Nephron progenitor cell (in vitro differentiated cells): ENCODE data around the gene PAGR1.

ENCODE experiments used
- DNase-seq: peaks from one replicate; pipeline ENCODE4 v3.0.0; 2021
- H3K27ac Mint-ChIP-seq: 2 replicates; pipeline ENCODE4 v1.8.0; 2021; ENCODE audit warnings: mild to moderate bottlenecking, moderate library complexity, mixed read lengths
- H3K27me3 Mint-ChIP-seq: 2 replicates; pipeline ENCODE4 v1.8.0; 2021; ENCODE audit warnings: mild to moderate bottlenecking, low read depth, mixed read lengths; ENCODE audit not compliant: poor library complexity
- H3K36me3 Mint-ChIP-seq: 2 replicates; pipeline ENCODE4 v1.8.0; 2021; ENCODE audit warnings: low read depth, mixed read lengths
- H3K4me1 Mint-ChIP-seq: 2 replicates; pipeline ENCODE4 v1.8.0; 2021; ENCODE audit warnings: mixed read lengths
- H3K4me3 Mint-ChIP-seq: 2 replicates; pipeline ENCODE4 v1.8.0; 2021; ENCODE audit warnings: mild to moderate bottlenecking, moderate library complexity, mixed read lengths
- H3K9me3 Mint-ChIP-seq: 2 replicates; pipeline ENCODE4 v1.8.0; 2021; ENCODE audit warnings: mild to moderate bottlenecking, moderate library complexity, mixed read lengths
- CTCF ChIP-seq: fragments of 200-600 bp; sonication (generic); IDR thresholded peaks from 2 replicates; pipeline ENCODE4 v1.5.0; 2021; ENCODE audit warnings: antibody characterized with exemption

Gene PAGR1

GRCh38 chr16:29809031-29809747 is 6.8 kb upstream of the PAGR1 start:
- Mint-ChIP-seq H3K4me3 (peak overlapping the region; percentile 89), H3K4me1 (peaks cover 70% of the 10 kb centered on the region), H3K27me3 (peaks cover 3% of the 10 kb centered on the region), H3K9me3 (no peaks in the 10 kb centered on the region), H3K27ac (peak overlapping the region; percentile 48), H3K36me3 (peaks cover 5% of the 10 kb centered on the region)
- no peak for DNase-seq
- no peak for TF ChIP-seq CTCF

- H3K36me3 Mint-ChIP-seq, result peaks cover 5% of the 10 kb centered on the region
These were observed 5.9 kb upstream of the PAGR1 start for GRCh38 chr16:29809850-29810698.

GRCh38 chr16:29810699-29811169 is 5.2 kb upstream of the PAGR1 start:
- peak; percentile 26 for DNase-seq
- Mint-ChIP-seq H3K4me1 (peaks cover 75% of the 10 kb centered on the region), H3K27me3 (no peaks in the 10 kb centered on the region), H3K27ac (peak overlapping the region; percentile 99), H3K4me3 (peak overlapping the region; percentile 93), H3K36me3 (peaks cover 5% of the 10 kb centered on the region), H3K9me3 (no peaks in the 10 kb centered on the region)
- TF ChIP-seq CTCF, result no peak

More at GRCh38 chr16:29809850-29810698, 5.9 kb upstream of the PAGR1 start:
- peak overlapping the region; percentile 93 for H3K4me3 Mint-ChIP-seq
- H3K27ac Mint-ChIP-seq, result peak overlapping the region; percentile 99
- peaks cover 72% of the 10 kb centered on the region for H3K4me1 Mint-ChIP-seq
- DNase-seq, result peak; percentile 50
- no peak for TF ChIP-seq CTCF
- peaks cover 2% of the 10 kb centered on the region for H3K27me3 Mint-ChIP-seq
- H3K9me3 Mint-ChIP-seq, result no peaks in the 10 kb centered on the region

- H3K36me3 Mint-ChIP-seq, result peaks cover 5% of the 10 kb centered on the region
- peak overlapping the region; percentile 93 for H3K4me3 Mint-ChIP-seq
- TF ChIP-seq CTCF, result no peak
- H3K27ac Mint-ChIP-seq, result peak overlapping the region; percentile 99
- peaks cover 80% of the 10 kb centered on the region for H3K4me1 Mint-ChIP-seq
- DNase-seq, result peak; percentile 94
- H3K27me3 Mint-ChIP-seq, result no peaks in the 10 kb centered on the region
- H3K9me3 Mint-ChIP-seq, result no peaks in the 10 kb centered on the region
These were observed 4.6 kb upstream of the PAGR1 start for GRCh38 chr16:29811170-29811895.

GRCh38 chr16:29811896-29812665 is 3.9 kb upstream of the PAGR1 start, which contains the start of gene PRRT2:
Gene PRRT2, plus strand, starts transcription at chr16:29812193. Its CDS starts 862 bp downstream, at chr16:29813055.
- Mint-ChIP-seq H3K36me3 (peaks cover 5% of the 10 kb centered on the region), H3K27me3 (no peaks in the 10 kb centered on the region), H3K27ac (peak within 1 kb of the TSS; percentile 99), H3K4me1 (peaks cover 87% of the 10 kb centered on the region), H3K9me3 (no peaks in the 10 kb centered on the region), H3K4me3 (peak within 1 kb of the TSS; percentile 93)
- DNase-seq, result peak; percentile 88
- TF ChIP-seq CTCF, result no peak
